GM18498 (cell line): ENCODE results near the gene LRRC8E.
A peak's percentile ranks its signal among the peaks of the same experiment; 100 is the strongest.

ENCODE experiments used
- ATAC-seq: cut with Tn5 transposase; IDR thresholded peaks from one replicate; pipeline ENCODE4 v1.9.1; 2021; ENCODE audit warnings: mild to moderate bottlenecking, moderate library complexity; ENCODE audit not compliant: unreplicated experiment

The LRRC8E gene

GRCh38 chr19:7867092-7867844, 21.0 kb upstream of the LRRC8E start:
- ATAC-seq, result no peak

DNA sequence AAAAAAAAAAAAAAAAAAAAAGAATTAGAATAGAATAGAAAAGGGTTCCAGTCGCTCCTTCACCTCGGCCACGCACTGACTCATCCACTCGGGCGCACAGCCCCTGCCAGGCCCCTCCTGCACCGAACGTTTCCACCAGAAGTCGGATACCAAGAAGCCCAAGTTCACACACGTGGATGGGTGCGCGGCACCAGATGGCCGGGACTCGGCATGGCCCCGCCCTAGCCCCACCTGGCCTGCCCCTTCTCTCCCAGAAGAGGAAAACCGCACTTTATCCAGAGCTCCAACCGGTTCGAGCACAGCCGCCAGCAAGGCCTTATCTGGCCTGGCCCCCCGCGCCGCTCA, 20.0 kb upstream of the LRRC8E start:
- ATAC-seq, result no peak

DNA sequence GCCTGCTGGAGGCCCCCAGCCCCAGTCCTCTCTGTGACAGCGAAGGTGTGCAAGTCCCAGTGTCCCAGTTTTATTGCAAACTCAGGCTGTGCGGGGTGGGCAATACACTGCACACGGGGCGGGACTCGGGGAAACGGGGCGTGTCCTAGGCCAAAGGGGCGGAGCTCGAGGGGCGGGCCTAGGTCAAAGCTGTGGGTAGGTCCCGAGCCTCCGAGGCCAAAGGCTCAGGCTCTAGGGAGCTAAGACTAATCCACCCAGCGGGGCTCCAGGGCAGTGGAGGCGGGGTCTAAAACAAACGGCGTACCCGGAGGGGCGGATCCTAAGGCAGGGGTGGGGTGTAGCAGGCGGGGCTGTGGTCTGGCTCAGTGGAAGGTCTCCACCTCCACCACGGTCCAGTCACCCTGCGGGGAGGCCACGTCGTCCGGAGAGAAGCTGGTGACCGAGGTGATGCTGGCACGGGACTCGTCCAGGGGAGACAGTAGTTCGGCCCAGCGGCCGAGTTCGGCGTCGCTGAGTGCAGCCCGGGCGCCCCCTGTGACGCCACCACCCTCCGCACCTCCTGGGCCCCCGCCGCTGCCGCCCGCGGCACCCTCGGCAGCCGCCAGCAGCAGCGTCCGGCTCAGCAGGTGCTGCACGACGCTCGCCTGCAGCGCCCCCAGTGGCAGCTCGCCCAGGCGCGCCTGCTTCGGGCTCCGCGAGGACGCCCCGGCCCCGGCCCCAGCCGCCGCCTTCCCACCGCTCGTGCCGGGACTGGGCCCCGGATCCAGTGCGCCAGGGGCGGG, 19.4 kb upstream of the LRRC8E start:
- ATAC-seq, result peak; percentile 71

GRCh38 chr19:7869453-7869909, 18.8 kb upstream of the LRRC8E start:
- peak; percentile 59 for ATAC-seq

DNA sequence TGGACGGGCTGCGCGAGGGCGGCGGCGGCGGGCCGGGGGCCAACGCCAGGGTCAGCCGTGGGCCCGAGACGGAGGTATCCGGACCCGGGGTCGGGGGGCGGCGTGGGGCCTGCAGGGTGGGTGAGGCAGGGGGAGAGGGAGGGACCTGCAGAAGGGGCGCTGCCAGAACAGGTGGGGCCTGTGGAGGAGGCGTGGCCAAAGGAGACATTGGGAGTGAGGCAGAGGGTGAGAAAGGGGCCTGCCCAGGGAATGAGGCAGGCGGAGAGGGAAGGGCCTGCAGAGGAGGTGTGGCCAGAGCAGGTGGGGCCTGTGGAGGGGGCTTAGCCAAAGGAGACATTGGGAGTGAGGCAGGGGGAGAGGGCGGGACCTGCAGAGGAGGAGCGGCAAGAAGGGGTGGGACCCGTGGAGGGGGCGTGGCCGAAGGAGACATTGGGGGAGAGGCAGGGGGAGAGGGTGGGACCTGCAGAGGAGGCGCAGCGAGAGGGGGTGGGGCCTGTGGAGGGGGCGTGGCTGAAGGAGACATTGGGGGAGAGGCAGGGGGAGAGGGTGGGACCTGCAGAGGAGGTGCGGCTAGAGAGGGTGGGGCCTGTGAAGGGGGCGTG, 18.3 kb upstream of the LRRC8E start:
- ATAC-seq, result peak; percentile 3

DNA sequence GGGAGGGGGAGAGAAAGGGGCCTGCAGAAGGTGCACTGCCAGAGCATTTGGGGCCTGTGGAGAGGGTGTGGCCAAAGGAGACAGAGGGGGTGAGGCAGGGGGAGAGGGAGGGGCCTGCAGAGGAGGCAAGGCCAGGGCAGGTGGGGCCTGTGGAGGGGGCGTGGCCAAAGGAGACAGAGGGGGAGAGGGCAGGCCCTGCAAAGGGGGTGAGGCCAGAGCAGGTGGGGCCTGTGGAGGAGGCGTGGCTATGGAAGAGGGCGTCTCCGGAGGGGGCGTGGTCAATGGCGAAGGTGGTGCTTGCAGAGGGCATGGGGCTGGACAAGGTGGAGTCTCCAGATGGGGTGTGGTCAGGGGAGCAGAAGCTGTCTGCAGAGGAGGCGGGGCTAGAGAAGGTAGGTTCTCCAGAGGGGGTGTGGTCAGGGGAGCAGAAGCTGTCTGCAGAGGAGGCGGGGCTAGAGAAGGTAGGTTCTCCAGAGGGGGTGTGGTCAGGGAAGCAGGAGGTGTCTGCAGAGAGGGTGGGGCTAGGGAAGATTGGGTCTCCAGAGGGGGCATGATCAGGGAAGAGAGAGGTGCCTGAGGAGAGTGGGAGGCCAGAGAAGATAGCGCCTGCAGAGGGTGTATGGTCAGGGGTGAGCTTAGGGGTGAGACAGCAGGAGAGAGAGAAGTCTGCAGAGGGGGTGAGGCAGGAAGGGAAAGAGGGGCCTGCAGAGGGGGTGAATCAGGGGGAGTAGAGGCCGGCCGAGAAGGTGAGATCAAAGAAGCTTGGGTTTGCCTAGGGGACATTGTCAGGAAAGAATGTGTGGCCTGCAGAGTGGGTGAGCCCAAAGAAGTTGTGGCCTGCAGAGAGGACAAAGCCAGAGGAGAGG, 17.5 kb upstream of the LRRC8E start:
- no peak for ATAC-seq

- ATAC-seq, result no peak
Observed at GRCh38 chr19:7871437-7872305, 16.6 kb upstream of the LRRC8E start.

- no peak for ATAC-seq
Observed at GRCh38 chr19:7872306-7873204, 15.8 kb upstream of the LRRC8E start.

GRCh38 chr19:7873304-7874075, 14.8 kb upstream of the LRRC8E start:
- ATAC-seq, result no peak

DNA sequence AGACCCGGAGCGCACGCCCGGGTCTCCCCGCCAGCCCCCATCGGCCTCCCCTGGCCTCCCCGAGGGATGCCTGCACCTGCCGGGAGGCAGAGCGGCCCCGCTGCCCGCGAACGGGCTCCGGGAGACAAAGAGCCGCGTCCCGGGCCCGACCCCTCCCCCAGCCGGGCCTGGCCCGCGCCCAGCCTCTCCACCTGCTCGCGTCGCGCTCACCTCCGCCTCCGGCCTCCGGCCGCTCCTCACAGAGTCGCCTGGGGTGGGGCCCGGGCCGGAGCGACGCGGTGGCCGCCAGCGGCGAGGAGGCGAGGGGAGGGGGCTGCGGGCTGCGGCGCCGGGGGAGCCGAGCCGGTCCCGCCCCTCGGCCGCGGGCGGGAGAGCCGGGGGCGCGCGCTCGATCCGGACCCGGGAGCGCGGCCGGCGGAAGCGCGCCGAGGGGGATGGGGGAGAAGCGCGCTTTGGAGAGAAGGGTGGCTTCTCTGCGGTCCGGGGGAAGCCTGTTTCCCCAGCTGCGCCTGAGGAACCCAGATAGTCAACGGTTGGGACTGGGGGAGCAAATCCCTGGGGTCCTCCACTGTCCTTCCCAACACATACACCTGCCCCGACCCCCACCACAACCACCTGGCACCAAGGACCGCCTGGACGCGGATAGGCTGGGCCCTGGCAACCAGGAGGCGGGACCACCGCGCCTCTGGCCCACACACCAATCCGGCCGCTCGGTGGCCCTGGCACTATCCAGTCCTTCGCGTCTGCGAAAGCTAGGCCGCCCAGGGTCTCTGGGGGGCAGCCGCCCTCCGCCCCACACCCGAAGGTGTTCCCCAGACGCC, 14.0 kb upstream of the LRRC8E start, which contains the start of gene PRR36:
Gene PRR36 (minus strand): TSS at position 315 of the 821 bp plus-strand sequence. CDS start 701 bp downstream, outside the sequence.
- ATAC-seq, result no peak

DNA sequence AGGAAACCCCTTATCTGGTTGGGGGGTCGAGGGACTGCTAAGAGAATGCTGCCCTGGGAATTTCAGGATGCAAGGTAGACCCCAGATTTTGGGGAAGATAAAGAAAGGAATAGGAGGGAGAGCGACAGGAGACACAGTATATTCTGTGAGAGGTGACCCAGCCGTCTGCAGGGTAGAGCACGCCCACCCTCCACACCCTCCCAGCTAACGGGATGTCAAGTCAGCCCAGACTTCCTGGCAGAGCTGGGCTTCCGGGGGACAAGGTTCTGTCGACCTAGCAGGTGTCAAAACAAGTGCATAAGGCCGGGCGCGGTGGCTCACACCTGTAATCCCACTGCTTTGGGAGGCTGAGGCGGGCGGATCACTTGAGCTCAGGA, 13.4 kb upstream of the LRRC8E start:
- ATAC-seq, result no peak

GRCh38 chr19:7877249-7877836, 11.0 kb upstream of the LRRC8E start:
- no peak for ATAC-seq

- ATAC-seq, result no peak
Observed at GRCh38 chr19:7879111-7879807, 9.1 kb upstream of the LRRC8E start.

DNA sequence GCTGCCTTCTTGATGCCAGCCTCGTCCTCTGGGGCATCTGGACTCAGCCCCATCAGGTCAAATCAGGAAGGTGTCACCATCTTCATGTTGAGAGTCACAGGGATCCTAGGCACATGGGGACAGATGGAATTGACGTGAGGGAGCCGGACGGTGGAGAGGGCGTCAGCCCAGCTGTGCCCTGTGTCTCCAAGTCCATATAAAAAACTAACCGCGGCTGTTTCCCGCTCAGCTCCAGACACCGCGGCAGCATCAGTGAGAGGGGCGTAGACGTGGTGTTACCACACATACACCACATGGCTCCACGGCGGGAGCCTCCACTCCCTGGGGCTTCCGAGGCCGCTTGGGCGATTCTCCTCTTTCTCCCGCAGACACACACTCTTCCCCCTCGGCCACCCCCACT, 8.5 kb upstream of the LRRC8E start:
- no peak for ATAC-seq

- ATAC-seq, result no peak
Observed at GRCh38 chr19:7881910-7882309, 6.4 kb upstream of the LRRC8E start.

- ATAC-seq, result no peak
Observed at GRCh38 chr19:7883105-7883504, 5.2 kb upstream of the LRRC8E start.
